B cell (primary cell): ENCODE results near the gene ANKS6. TPM values are rescaled to one million over a fixed set of nuclear protein-coding genes. Genes with fewer than 3 reads are reported as not detected.

Source experiments
- ATAC-seq: fragments of 200-7000 bp; cut with Tn5 transposase; one replicate; pipeline ENCODE4 v1.10.0; 2021; ENCODE audit warnings: low read depth, mild to moderate bottlenecking, moderate number of reproducible peaks, moderate library complexity
- CTCF ChIA-PET: fragments of 350-600 bp; sonication (Branson Sonifier 250); formaldehyde crosslinking; loops from one replicate; lab custom pipeline; 2021; ENCODE audit warnings: antibody characterized with exemption, inconsistent platforms; lab: Charles Lee
- POLR2A ChIA-PET: fragments of 350-600 bp; sonication (Branson Sonifier 250); formaldehyde crosslinking; loops from one replicate; lab custom pipeline; 2021; ENCODE audit warnings: antibody characterized with exemption; lab: Charles Lee
- DNase-seq: peaks from one replicate; pipeline ENCODE4 v3.0.0; 2013
- H2AFZ ChIP-seq: 2 replicates; pipeline ENCODE4 v1.6.1; 2012; ENCODE audit warnings: mild to moderate bottlenecking, low read depth, low read length; ENCODE audit not compliant: insufficient read depth, poor library complexity, severe bottlenecking
- H3K27ac ChIP-seq, 2 donors: 1 replicate in 1 of 2; 2 replicates in 1 of 2; pipeline ENCODE4 v1.5.1; 2012 to 2013; ENCODE audit warnings: low read length in 2 of 2, mild to moderate bottlenecking in 2 of 2, moderate library complexity in 1 of 2
- H3K27me3 ChIP-seq, 4 experiments: fragments of 200-600 bp in 1 of 4; sonication (generic) in 1 of 4; replicated peaks in 1 of 4; 1 replicate in 2 of 4; 2 replicates in 2 of 4; pipeline versions ENCODE4 v1.6.1 to v1.7.0; 2013 to 2016; ENCODE audit warnings: low read length in 3 of 4, mild to moderate bottlenecking in 2 of 4, mixed read lengths in 1 of 4, moderate library complexity in 1 of 4; ENCODE audit not compliant: insufficient read depth in 4 of 4, control insufficient read depth in 3 of 4; ENCODE audit errors: control extremely low read depth in 1 of 4
- H3K36me3 ChIP-seq, 2 experiments: replicated peaks in 1 of 2; 1 replicate in 1 of 2; 2 replicates in 1 of 2; pipeline versions ENCODE4 v1.6.1 to v1.7.1; 2013; ENCODE audit warnings: low read length in 1 of 2; ENCODE audit not compliant: insufficient read depth in 2 of 2, control insufficient read depth in 1 of 2; ENCODE audit errors: control extremely low read depth in 1 of 2, extremely low read depth in 1 of 2
- H3K4me1 ChIP-seq, 2 donors: fragments of 200-600 bp in 1 of 2; sonication (generic) in 1 of 2; 1 replicate in 1 of 2; 2 replicates in 1 of 2; pipeline versions ENCODE4 v1.5.1 to v1.6.1; 2013 to 2017; ENCODE audit warnings: low read length in 2 of 2; ENCODE audit not compliant: control insufficient read depth in 2 of 2, insufficient read depth in 2 of 2
- H3K4me2 ChIP-seq: replicated peaks from 2 replicates; pipeline ENCODE3; 2012; ENCODE audit warnings: mild to moderate bottlenecking, low read depth, low read length; ENCODE audit not compliant: poor library complexity, severe bottlenecking
- H3K4me3 ChIP-seq, 5 experiments: fragments of 200-600 bp in 1 of 5; sonication (generic) in 1 of 5; 1 replicate in 3 of 5; 2 replicates in 2 of 5; pipeline versions ENCODE4 v1.5.1 to v1.7.0; 2011 to 2016; ENCODE audit warnings: low read length in 4 of 5, mild to moderate bottlenecking in 4 of 5, low read depth in 2 of 5, control low read depth in 1 of 5, moderate library complexity in 1 of 5; ENCODE audit not compliant: insufficient read depth in 1 of 5; ENCODE audit errors: control extremely low read depth in 1 of 5, extremely low read depth in 1 of 5
- H3K79me2 ChIP-seq: fragments of 200-600 bp; sonication (generic); one replicate; pipeline ENCODE4 v1.6.0; 2016; ENCODE audit warnings: low read length; ENCODE audit not compliant: control insufficient read depth, insufficient read depth
- H3K9ac ChIP-seq: fragments of 200-600 bp; sonication (generic); 2 replicates; pipeline ENCODE4 v1.6.1; 2017; ENCODE audit warnings: mild to moderate bottlenecking, low read length, moderate library complexity
- H3K9me3 ChIP-seq, 3 donors: one replicate each; pipeline versions ENCODE4 v1.6.1 to v1.7.1; 2013; ENCODE audit warnings: low read length in 2 of 3; ENCODE audit not compliant: control insufficient read depth in 2 of 3, insufficient read depth in 1 of 3; ENCODE audit errors: control extremely low read depth in 1 of 3
- H4K20me1 ChIP-seq: 2 replicates; pipeline ENCODE4 v1.6.0; 2012; ENCODE audit warnings: mild to moderate bottlenecking, low read length; ENCODE audit not compliant: insufficient read depth, control insufficient read depth, poor library complexity, severe bottlenecking
- H3K27ac Mint-ChIP-seq: one replicate; pipeline ENCODE4 v1.8.0; 2021; ENCODE audit warnings: mixed read lengths
- H3K27me3 Mint-ChIP-seq: one replicate; pipeline ENCODE4 v1.8.0; 2021; ENCODE audit warnings: mixed read lengths
- H3K4me1 Mint-ChIP-seq: one replicate; pipeline ENCODE4 v1.8.0; 2021; ENCODE audit warnings: mixed read lengths
- H3K4me3 Mint-ChIP-seq: one replicate; pipeline ENCODE4 v1.8.0; 2021; ENCODE audit warnings: mixed read lengths
- H3K9me3 Mint-ChIP-seq: one replicate; pipeline ENCODE4 v1.8.0; 2022; ENCODE audit warnings: mixed read lengths; ENCODE audit not compliant: insufficient read depth
- CTCF ChIP-seq: fragments of 200-600 bp; IDR thresholded peaks from one replicate; pipeline ENCODE4 v1.8.0; 2022; ENCODE audit warnings: antibody characterized with exemption, mild to moderate bottlenecking
- EZH2 ChIP-seq: IDR thresholded peaks from 2 replicates; pipeline ENCODE4 v1.6.1; 2012; ENCODE audit warnings: borderline replicate concordance, low read depth, mild to moderate bottlenecking, moderate library complexity, low read length; ENCODE audit not compliant: insufficient read depth, poor library complexity, severe bottlenecking
- WGBS: methylation state at CpG from one replicate; pipeline ENCODE4 v1.1.5; 2013; ENCODE audit warnings: missing lambda C conversion rate; ENCODE audit not compliant: insufficient coverage; 5-methylcytosine and 5-hydroxymethylcytosine counted together
- intact Hi-C: fragments of 100-400 bp; cut with micrococcal nuclease; formaldehyde crosslinking; loops from one replicate; pipeline ENCODE4 v1.10.0; 2022
- polyA plus RNA-seq: library from polyadenylated mRNA; depleted of rRNA; stranded (reverse); fragments of >200 nt; gene quantifications from 2 replicates; pipeline ENCODE4 v1.2.3, GENCODE V29; 2012
- total RNA-seq, 2 donors: library from RNA; stranded (reverse); fragments of 120-200 nt in 1 of 2; gene quantifications; 1 replicate in 1 of 2; 2 replicates in 1 of 2; pipeline versions ENCODE4 v1.2.3 to v1.2.4, GENCODE V29; 2013 to 2022

The ANKS6 gene
- total and polyA plus RNA-seq, 2 donors (not counting 1 experiment from before 2014, with no cell fraction given), result 11.4 to 16.1 TPM

- H3K9me3 Mint-ChIP-seq, result peaks cover 9% of the 10 kb centered on the region
- ATAC-seq (no peak), DNase-seq (no peak)
- peaks cover 0 to 3% (median 2%) of the 10 kb centered on the region in 3 donors for H3K9me3 ChIP-seq
- WGBS, result 80% methylated on average over 1 of the region's 1 CpG
- H3K79me2 ChIP-seq, result no peaks in the 10 kb centered on the region
- H3K4me3 ChIP-seq, result no peak overlapping the region
- CTCF ChIA-PET, result interaction anchor here (0.7 to 1.4 kb wide), 4 partner anchors 11 to 835 kb away, joined by 3 read pairs; no protein-coding TSS in a partner anchor
- H3K36me3 ChIP-seq, result no peaks in the 10 kb centered on the region
- H3K27ac ChIP-seq, result no peak overlapping the region
- H3K27me3 Mint-ChIP-seq, result peaks cover 13% of the 10 kb centered on the region
- no peak overlapping the region for H3K4me3 Mint-ChIP-seq
- no peak overlapping the region for H3K9ac ChIP-seq
- peaks cover 2 to 5% of the 10 kb centered on the region in 2 donors for H3K4me1 ChIP-seq
- no peaks in the 10 kb centered on the region for H4K20me1 ChIP-seq
- intact Hi-C loops, result no loop called here
- no peak overlapping the region for H3K27ac Mint-ChIP-seq
- POLR2A ChIA-PET, result no interaction called here
- peaks cover 4% of the 10 kb centered on the region for H3K4me1 Mint-ChIP-seq
- no peak for TF ChIP-seq CTCF
- no peak for TF ChIP-seq EZH2
- H2AFZ ChIP-seq, result no peak overlapping the region
- peaks cover 0 to 17% (median 2%) of the 10 kb centered on the region in 4 experiments for H3K27me3 ChIP-seq
- no peak overlapping the region for H3K4me2 ChIP-seq
Observed at GRCh38 chr9:98801969-98802371, 5.6 kb upstream of the ANKS6 start.

GRCh38 chr9:98801561-98801960 is 5.2 kb upstream of the ANKS6 start:
- H3K4me3 Mint-ChIP-seq, result no peak overlapping the region
- intact Hi-C loops, result no loop called here
- WGBS, result 86% methylated on average over 1 of the region's 1 CpG

More at GRCh38 chr9:98801561-98801960, 5.2 kb upstream of the ANKS6 start:
- no peak for ATAC-seq
- ChIA-PET CTCF (interaction anchor here (0.7 to 1.4 kb wide), 4 partner anchors 11 to 835 kb away, joined by 3 read pairs; no protein-coding TSS in a partner anchor), POLR2A (no interaction called here)
- H3K27ac ChIP-seq, result no peak overlapping the region
- Mint-ChIP-seq H3K9me3 (peaks cover 9% of the 10 kb centered on the region), H3K27ac (no peak overlapping the region), H3K4me1 (peaks cover 3% of the 10 kb centered on the region), H3K27me3 (peaks cover 13% of the 10 kb centered on the region)
- TF ChIP-seq CTCF (no peak), EZH2 (no peak)
- no peak overlapping the region for H2AFZ ChIP-seq
- H3K79me2 ChIP-seq, result no peaks in the 10 kb centered on the region
- no peaks in the 10 kb centered on the region for H3K36me3 ChIP-seq
- H3K4me2 ChIP-seq, result no peak overlapping the region
- H3K27me3 ChIP-seq, result peaks cover 0 to 17% (median 2%) of the 10 kb centered on the region in 4 experiments
- H3K4me1 ChIP-seq, result peaks cover 6% of the 10 kb centered on the region in 2 donors
- no peak overlapping the region for H3K9ac ChIP-seq
- peaks cover 0 to 3% (median 2%) of the 10 kb centered on the region in 3 donors for H3K9me3 ChIP-seq
- no peaks in the 10 kb centered on the region for H4K20me1 ChIP-seq
- no peak overlapping the region for H3K4me3 ChIP-seq
- DNase-seq, result no peak
